NT2/D1 (cell line): Measurements from ENCODE around the gene EPS8L3.
"Not testable (repeated sequence)": the region's sequence is repeated elsewhere in the genome, so short reads cannot be mapped to it uniquely, and the experiment has no call there.

Source experiments
- SUZ12 ChIP-seq: IDR thresholded peaks from 2 replicates; pipeline ENCODE4 v1.6.1; 2011; ENCODE audit not compliant: insufficient read length, insufficient read depth; ENCODE audit errors: extremely low read depth
- YY1 ChIP-seq: IDR thresholded peaks from 2 replicates; pipeline ENCODE4 v1.6.1; 2011; ENCODE audit not compliant: insufficient read length, insufficient read depth
- ZNF274 ChIP-seq: IDR thresholded peaks from 2 replicates; pipeline ENCODE4 v1.6.1; 2011; ENCODE audit warnings: mild to moderate bottlenecking, low read depth, low read length

DNA sequence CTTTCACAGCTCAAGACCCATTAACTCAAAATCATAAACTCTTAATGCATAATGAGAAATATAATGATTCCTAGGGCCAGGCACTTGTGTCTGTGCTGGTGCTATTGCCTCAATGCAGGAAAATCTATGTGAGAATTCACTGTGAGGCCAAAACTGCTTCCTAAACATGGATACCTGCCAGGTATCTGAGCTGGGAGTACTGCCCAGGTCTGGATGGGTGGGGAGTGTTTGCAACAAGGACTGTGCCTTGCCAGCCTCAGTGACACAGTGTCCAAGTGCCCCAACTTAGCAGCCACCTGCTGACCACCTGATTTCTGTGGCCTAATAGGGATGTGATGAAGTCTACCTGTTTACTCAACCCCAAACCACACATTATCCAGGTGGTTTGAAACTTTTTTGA, 53.9 kb downstream of the EPS8L3 start:
- not testable (repeated sequence) for TF ChIP-seq YY1, SUZ12, ZNF274
